ENCODE data around the gene PRELID3B. TPM values are rescaled to one million over a fixed set of nuclear protein-coding genes. Genes with fewer than 3 reads are reported as not detected.

The PRELID3B gene
- polyA plus RNA-seq, 2 donors, result 25.0 to 38.1 TPM

DNA sequence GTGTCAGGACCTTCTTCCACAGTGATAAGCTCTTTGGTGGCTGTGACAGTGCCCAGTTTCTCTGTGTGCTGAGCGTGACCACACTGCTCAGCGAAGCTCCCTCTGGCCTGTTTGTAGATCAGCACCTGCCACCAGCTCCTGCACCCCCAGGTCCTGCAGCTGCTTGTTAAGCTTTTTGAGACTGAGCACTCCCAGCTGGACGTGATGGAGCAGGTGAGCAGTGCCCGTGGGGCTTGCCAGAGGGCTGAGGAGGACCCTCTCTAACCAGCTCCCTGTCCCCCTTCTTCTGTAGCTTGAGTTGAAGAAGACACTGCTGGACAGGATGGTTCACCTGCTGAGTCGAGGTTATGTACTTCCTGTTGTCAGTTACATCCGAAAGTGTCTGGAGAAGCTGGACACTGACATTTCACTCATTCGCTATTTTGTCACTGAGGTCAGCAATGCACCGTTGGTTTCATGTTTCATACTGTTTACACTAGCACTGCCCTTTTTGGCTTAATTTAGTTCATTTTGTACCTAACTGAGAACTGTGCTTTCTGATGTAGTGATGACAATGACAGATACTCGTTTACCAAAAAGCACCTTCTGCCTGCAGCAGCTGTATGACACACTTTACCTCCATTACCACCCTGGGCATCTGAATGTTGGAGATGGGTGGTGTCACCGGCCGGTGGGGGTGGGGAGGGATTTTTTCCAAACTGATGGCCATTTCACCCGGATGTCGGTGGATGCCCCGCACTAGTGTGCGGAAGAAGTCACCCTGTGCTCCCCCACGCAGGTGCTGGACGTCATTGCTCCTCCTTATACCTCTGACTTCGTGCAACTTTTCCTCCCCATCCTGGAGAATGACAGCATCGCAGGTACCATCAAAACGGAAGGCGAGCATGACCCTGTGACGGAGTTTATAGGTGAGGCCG, 49.0 kb downstream of the PRELID3B start:
- no peaks in the 10 kb centered on the region for H3K9me3 ChIP-seq (ENCODE audit: control insufficient read depth in 2 of 2, insufficient read depth in 1 of 2, low read depth in 1 of 2, low read length in 1 of 2)
- WGBS, 2 donors, result 82 to 84% methylated on average over 23 of the region's 23 CpGs
- no peak overlapping the region for H3K4me3 ChIP-seq (ENCODE audit: low read depth in 1 of 2, low read length in 2 of 2)
- H3K27me3 ChIP-seq (ENCODE audit: control insufficient read depth in 1 of 2, insufficient read depth in 2 of 2, low read length in 2 of 2), result no peaks in the 10 kb centered on the region
- H3K27ac ChIP-seq (ENCODE audit: low read depth in 2 of 2, low read length in 1 of 2), result no peak overlapping the region
- no peaks in the 10 kb centered on the region for H3K4me1 ChIP-seq (ENCODE audit: control insufficient read depth in 2 of 2, insufficient read depth in 2 of 2, low read length in 1 of 2)
- peaks cover 26 to 57% of the 10 kb centered on the region in 2 donors for H3K36me3 ChIP-seq (ENCODE audit: control insufficient read depth in 2 of 2, insufficient read depth in 2 of 2, low read length in 1 of 2)

DNA sequence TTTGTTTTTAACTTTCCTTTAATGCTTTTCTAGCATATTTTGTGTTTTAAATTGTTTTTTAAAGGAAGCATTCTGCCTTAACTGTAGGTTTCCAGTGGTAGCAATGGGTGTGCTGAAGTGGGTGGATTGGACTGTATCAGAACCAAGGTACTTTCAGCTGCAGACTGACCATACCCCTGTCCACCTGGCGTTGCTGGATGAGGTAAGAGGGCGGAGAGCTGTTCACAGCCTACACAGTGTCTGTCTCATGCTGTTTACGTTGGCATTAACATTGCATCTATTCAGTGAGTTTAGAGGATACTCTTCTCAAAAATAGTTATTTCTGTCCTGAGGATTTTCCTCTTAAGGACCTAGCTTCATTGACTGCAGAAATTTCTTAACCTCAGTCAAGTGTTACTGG, 49.7 kb downstream of the PRELID3B start:
- no peak overlapping the region for H3K27ac ChIP-seq (ENCODE audit: low read depth in 2 of 2, low read length in 1 of 2)
- 79 to 87% methylated on average over 3 of the region's 3 CpGs for WGBS, 2 donors
- no peak overlapping the region for H3K4me3 ChIP-seq (ENCODE audit: low read depth in 1 of 2, low read length in 2 of 2)
- peaks cover 32 to 64% of the 10 kb centered on the region in 2 donors for H3K36me3 ChIP-seq (ENCODE audit: control insufficient read depth in 2 of 2, insufficient read depth in 2 of 2, low read length in 1 of 2)
- H3K9me3 ChIP-seq (ENCODE audit: control insufficient read depth in 2 of 2, insufficient read depth in 1 of 2, low read depth in 1 of 2, low read length in 1 of 2), result no peaks in the 10 kb centered on the region
- peaks cover 0 to 3% of the 10 kb centered on the region in 2 donors for H3K4me1 ChIP-seq (ENCODE audit: control insufficient read depth in 2 of 2, insufficient read depth in 2 of 2, low read length in 1 of 2)
- no peaks in the 10 kb centered on the region for H3K27me3 ChIP-seq (ENCODE audit: control insufficient read depth in 1 of 2, insufficient read depth in 2 of 2, low read length in 2 of 2)

DNA sequence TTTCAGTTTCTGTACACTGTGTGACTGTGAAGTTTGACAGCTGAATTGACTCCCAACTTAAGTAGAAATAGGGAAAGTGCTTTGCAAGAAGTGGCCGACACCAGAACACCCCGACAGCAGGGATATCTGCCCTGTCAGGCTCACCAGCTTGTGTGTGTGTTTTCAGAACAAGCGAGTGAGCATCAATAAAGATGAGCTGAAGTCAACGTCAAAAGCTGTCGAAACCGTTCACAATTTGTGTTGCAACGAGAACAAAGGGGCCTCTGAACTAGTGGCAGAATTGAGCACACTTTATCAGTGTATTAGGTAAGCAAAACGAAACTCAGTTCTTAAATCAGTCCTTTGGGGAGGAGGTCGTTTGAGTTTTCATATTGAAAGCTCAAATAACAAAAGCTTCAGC, 50.9 kb downstream of the PRELID3B start:
- Histone ChIP-seq H3K27ac (ENCODE audit: low read depth in 2 of 2, low read length in 1 of 2) (no peak overlapping the region), H3K4me3 (ENCODE audit: low read depth in 1 of 2, low read length in 2 of 2) (no peak overlapping the region), H3K27me3 (ENCODE audit: control insufficient read depth in 1 of 2, insufficient read depth in 2 of 2, low read length in 2 of 2) (no peaks in the 10 kb centered on the region), H3K36me3 (ENCODE audit: control insufficient read depth in 2 of 2, insufficient read depth in 2 of 2, low read length in 1 of 2) (peaks cover 30 to 66% of the 10 kb centered on the region in 2 donors), H3K9me3 (ENCODE audit: control insufficient read depth in 2 of 2, insufficient read depth in 1 of 2, low read depth in 1 of 2, low read length in 1 of 2) (no peaks in the 10 kb centered on the region), H3K4me1 (ENCODE audit: control insufficient read depth in 2 of 2, insufficient read depth in 2 of 2, low read length in 1 of 2) (peaks cover 0 to 3% of the 10 kb centered on the region in 2 donors)
- 70 to 72% methylated on average over 9 of the region's 9 CpGs for WGBS, 2 donors

DNA sequence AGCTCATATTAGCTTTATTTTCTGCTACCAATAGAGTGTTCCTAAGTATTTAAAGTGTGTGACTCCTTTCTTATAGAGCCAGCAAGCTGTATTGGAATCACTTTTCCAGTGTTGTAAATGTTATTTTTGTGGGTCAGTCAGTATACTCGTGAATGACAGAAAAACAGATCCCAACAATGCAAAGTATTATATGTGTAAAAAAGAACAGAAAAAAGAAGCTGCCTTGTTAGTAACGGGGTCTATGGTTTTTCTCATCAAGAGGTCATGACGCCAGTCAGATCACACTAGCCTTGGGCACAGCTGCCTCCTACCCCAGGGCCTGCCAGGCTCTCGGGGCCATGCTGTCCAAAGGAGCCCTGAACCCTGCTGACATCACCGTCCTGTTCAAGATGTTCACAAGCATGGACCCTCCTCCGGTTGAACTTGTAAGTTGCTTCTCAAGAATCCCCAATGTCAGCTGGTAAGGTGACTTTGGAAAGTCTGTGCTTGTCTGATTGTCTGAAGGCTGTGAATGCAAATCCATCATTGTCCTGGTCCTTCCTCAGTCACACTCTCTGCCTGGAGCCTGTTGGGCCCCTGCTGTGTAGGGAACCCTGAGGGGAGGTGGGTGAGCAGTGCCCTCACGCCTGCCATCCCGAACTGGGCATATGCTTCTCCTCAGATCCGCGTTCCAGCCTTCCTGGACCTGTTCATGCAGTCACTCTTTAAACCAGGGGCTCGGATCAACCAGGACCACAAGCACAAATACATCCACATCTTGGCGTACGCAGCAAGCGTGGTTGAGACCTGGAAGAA, 51.7 kb downstream of the PRELID3B start:
- no peaks in the 10 kb centered on the region for H3K9me3 ChIP-seq (ENCODE audit: control insufficient read depth in 2 of 2, insufficient read depth in 1 of 2, low read depth in 1 of 2, low read length in 1 of 2)
- H3K27me3 ChIP-seq (ENCODE audit: control insufficient read depth in 1 of 2, insufficient read depth in 2 of 2, low read length in 2 of 2), result no peaks in the 10 kb centered on the region
- H3K4me3 ChIP-seq (ENCODE audit: low read depth in 1 of 2, low read length in 2 of 2), result no peak overlapping the region
- H3K4me1 ChIP-seq (ENCODE audit: control insufficient read depth in 2 of 2, insufficient read depth in 2 of 2, low read length in 1 of 2), result peaks cover 0 to 3% of the 10 kb centered on the region in 2 donors
- 94% methylated on average over 14 of the region's 14 CpGs for WGBS, 2 donors
- no peak overlapping the region for H3K27ac ChIP-seq (ENCODE audit: low read depth in 2 of 2, low read length in 1 of 2)
- H3K36me3 ChIP-seq (ENCODE audit: control insufficient read depth in 2 of 2, insufficient read depth in 2 of 2, low read length in 1 of 2), result peaks cover 27 to 64% of the 10 kb centered on the region in 2 donors

DNA sequence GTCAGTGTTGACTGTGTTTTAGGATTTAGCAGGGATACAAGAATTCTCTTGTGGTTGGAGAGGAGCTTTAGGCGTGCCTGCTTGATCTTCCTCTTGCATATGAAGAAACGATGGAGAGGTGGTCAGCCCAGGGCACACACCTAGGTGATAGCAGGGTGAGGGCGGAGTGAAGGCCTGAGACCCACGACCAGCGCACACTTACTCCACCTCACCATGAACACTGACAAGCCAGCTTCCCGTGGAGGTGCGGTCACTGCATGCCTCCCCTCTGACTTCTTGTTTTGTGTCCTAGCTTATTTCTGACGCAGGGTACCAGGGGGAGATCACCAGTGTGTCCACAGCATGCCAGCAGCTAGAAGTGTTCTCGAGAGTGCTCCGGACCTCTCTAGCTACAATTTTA, 53.4 kb downstream of the PRELID3B start:
- H3K4me3 ChIP-seq (ENCODE audit: low read depth in 1 of 2, low read length in 2 of 2), result no peak overlapping the region
- H3K27me3 ChIP-seq (ENCODE audit: control insufficient read depth in 1 of 2, insufficient read depth in 2 of 2, low read length in 2 of 2), result no peaks in the 10 kb centered on the region
- no peaks in the 10 kb centered on the region for H3K9me3 ChIP-seq (ENCODE audit: control insufficient read depth in 2 of 2, insufficient read depth in 1 of 2, low read depth in 1 of 2, low read length in 1 of 2)
- H3K27ac ChIP-seq (ENCODE audit: low read depth in 2 of 2, low read length in 1 of 2), result no peak overlapping the region
- peaks cover 0 to 3% of the 10 kb centered on the region in 2 donors for H3K4me1 ChIP-seq (ENCODE audit: control insufficient read depth in 2 of 2, insufficient read depth in 2 of 2, low read length in 1 of 2)
- peaks cover 23 to 54% of the 10 kb centered on the region in 2 donors for H3K36me3 ChIP-seq (ENCODE audit: control insufficient read depth in 2 of 2, insufficient read depth in 2 of 2, low read length in 1 of 2)
- WGBS, 2 donors, result 92 to 93% methylated on average over 10 of the region's 10 CpGs

DNA sequence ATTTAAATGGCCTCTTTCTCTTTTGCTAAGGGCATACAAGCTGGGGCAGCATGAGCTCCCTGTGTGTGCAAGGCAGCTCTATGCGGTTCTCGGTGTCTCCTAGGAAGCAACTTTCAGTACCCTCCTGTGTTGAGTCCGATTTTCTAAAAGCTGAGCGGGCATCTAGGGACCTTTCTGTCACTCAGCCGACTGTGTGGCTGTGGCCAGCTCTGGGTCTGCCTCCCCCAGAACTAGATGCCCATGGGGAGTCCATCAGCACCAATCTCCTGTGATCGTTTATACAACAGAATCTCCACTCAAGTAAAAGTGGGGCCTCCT, 54.1 kb downstream of the PRELID3B start:
- WGBS, 2 donors, result 91 to 93% methylated on average over 6 of the region's 6 CpGs
- Histone ChIP-seq H3K36me3 (ENCODE audit: control insufficient read depth in 2 of 2, insufficient read depth in 2 of 2, low read length in 1 of 2) (peaks cover 19 to 48% of the 10 kb centered on the region in 2 donors), H3K4me3 (ENCODE audit: low read depth in 1 of 2, low read length in 2 of 2) (no peak overlapping the region), H3K9me3 (ENCODE audit: control insufficient read depth in 2 of 2, insufficient read depth in 1 of 2, low read depth in 1 of 2, low read length in 1 of 2) (no peaks in the 10 kb centered on the region), H3K27ac (ENCODE audit: low read depth in 2 of 2, low read length in 1 of 2) (no peak overlapping the region), H3K27me3 (ENCODE audit: control insufficient read depth in 1 of 2, insufficient read depth in 2 of 2, low read length in 2 of 2) (no peaks in the 10 kb centered on the region), H3K4me1 (ENCODE audit: control insufficient read depth in 2 of 2, insufficient read depth in 2 of 2, low read length in 1 of 2) (peaks cover 0 to 3% of the 10 kb centered on the region in 2 donors)

DNA sequence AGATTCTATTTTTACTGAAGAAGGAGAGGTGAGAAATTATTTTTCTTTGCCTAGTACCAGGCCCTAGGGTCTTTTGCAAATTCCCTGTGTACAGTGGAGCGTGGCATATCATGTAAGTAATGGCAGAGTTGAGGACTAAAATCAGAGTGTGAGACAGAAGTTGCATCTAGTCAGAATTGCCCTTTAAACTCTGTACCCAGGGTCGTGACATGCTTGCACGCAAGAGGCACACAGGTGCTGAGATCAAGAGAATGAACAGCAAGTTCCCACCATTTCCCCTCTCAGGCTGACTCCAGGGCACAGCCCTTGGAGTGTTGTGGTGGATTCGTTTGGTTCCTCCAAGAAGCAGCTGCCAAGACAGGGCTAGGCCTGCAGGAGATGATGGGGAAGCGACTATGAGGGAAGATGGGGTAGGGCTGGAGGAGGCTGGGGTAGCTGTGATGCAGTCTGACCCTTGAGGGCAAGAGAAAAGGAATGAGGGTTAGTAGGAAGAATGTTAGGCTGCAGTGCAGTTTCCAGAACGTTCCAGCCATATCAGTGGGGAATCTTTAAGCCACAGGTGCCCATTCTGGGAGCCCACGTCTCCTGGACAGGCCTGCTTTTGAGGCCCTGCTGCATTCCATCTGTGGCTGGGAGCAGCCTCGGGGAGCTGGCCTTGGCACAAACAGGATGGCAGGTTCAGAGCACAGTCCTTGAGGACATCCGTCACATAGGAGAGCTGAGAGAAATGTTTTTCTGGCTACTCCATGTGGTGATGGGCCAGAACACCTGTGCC, 54.6 kb downstream of the PRELID3B start:
- Histone ChIP-seq H3K27ac (ENCODE audit: low read depth in 2 of 2, low read length in 1 of 2) (no peak overlapping the region), H3K9me3 (ENCODE audit: control insufficient read depth in 2 of 2, insufficient read depth in 1 of 2, low read depth in 1 of 2, low read length in 1 of 2) (no peaks in the 10 kb centered on the region), H3K27me3 (ENCODE audit: control insufficient read depth in 1 of 2, insufficient read depth in 2 of 2, low read length in 2 of 2) (no peaks in the 10 kb centered on the region), H3K4me1 (ENCODE audit: control insufficient read depth in 2 of 2, insufficient read depth in 2 of 2, low read length in 1 of 2) (peaks cover 0 to 3% of the 10 kb centered on the region in 2 donors), H3K4me3 (ENCODE audit: low read depth in 1 of 2, low read length in 2 of 2) (no peak overlapping the region), H3K36me3 (ENCODE audit: control insufficient read depth in 2 of 2, insufficient read depth in 2 of 2, low read length in 1 of 2) (peaks cover 19 to 42% of the 10 kb centered on the region in 2 donors)
- WGBS, 2 donors, result 86 to 91% methylated on average over 9 of the region's 9 CpGs

DNA sequence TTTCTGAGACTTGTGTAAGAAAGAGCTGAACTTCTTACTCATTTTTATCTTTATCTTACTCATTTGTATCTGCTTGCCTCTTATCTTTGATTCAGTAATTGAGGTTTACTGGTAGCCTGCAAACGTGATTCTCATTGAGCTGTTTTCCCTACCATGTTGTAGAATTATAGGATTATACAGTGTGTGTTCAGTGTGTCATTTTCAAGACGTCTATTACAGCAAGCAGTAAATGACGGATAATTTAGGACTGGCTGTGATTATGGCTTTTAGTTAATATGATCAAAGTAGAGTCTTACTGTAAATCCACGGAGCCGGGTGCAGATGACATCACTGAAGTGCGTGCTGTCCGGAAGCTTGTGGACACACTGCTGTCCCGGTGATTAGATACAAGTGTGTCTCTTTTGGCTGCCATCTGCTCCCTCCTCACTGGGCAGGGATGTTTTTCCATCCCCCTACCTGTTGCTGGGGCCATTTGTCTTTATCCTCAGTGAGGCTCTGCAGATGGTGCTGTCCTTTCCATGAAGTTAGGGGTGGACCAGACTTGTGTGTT, 55.5 kb downstream of the PRELID3B start:
- H3K27ac ChIP-seq (ENCODE audit: low read depth in 2 of 2, low read length in 1 of 2), result no peak overlapping the region
- peaks cover 19 to 36% of the 10 kb centered on the region in 2 donors for H3K36me3 ChIP-seq (ENCODE audit: control insufficient read depth in 2 of 2, insufficient read depth in 2 of 2, low read length in 1 of 2)
- WGBS, 2 donors, result 81 to 85% methylated on average over 8 of the region's 8 CpGs
- no peak overlapping the region for H3K4me3 ChIP-seq (ENCODE audit: low read depth in 1 of 2, low read length in 2 of 2)
- H3K27me3 ChIP-seq (ENCODE audit: control insufficient read depth in 1 of 2, insufficient read depth in 2 of 2, low read length in 2 of 2), result no peaks in the 10 kb centered on the region
- no peaks in the 10 kb centered on the region for H3K9me3 ChIP-seq (ENCODE audit: control insufficient read depth in 2 of 2, insufficient read depth in 1 of 2, low read depth in 1 of 2, low read length in 1 of 2)
- H3K4me1 ChIP-seq (ENCODE audit: control insufficient read depth in 2 of 2, insufficient read depth in 2 of 2, low read length in 1 of 2), result peaks cover 2 to 7% of the 10 kb centered on the region in 2 donors

Data from esophagus (tissue), 2 donors.